ENCODE results near the gene WWP2. TPM values are rescaled to one million over a fixed set of nuclear protein-coding genes. Genes with fewer than 3 reads are reported as not detected.
"Not testable (repeated sequence)": the region's sequence is repeated elsewhere in the genome, so short reads cannot be mapped to it uniquely, and the experiment has no call there.

The WWP2 gene
- total RNA-seq, 2 experiments from 2014 or later, result 35.8 to 39.5 TPM

GRCh38 chr16:69747115-69747514 is 15.0 kb upstream of the WWP2 start:
- intact Hi-C loops (cut with micrococcal nuclease), result no loop called here
- CTCF ChIA-PET, result interaction anchor here (0.6 kb wide), 1 partner anchor 48 kb away, joined by 3 read pairs; no protein-coding TSS in a partner anchor
- Mint-ChIP-seq H3K4me1 (ENCODE audit: low read depth) (peaks cover 2% of the 10 kb centered on the region), H3K36me3 (peaks cover 72% of the 10 kb centered on the region), H3K27me3 (no peaks in the 10 kb centered on the region), H3K4me3 (no peak overlapping the region), H3K9me3 (no peaks in the 10 kb centered on the region), H3K27ac (no peak overlapping the region)
- DNase-seq, result no peak
- POLR2A ChIA-PET, result interaction anchor here (0.6 kb wide), 1 partner anchor 12 kb away, joined by 3 read pairs; no protein-coding TSS in a partner anchor

GRCh38 chr16:69748694-69749345 is 13.3 kb upstream of the WWP2 start:
- H3K27ac Mint-ChIP-seq, result no peak overlapping the region

DNA sequence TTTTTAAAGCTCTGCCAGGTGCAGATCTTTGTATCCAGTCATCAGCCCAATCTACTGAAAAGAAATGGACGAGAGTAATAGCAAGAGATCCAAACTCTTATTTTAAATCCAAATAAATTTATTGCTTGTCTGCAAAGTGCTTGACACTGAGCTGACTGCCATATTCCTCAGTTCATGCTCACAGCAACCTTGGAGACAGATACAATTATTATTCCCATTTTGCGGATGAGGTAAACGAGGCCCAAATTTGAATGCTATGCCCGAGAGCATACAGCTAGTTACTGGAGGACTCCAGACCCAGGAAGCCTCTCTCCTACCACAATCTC is 8.0 kb upstream of the WWP2 start:
- no peaks in the 10 kb centered on the region for H3K9me3 Mint-ChIP-seq
- peak overlapping the region; percentile 98 for H3K27ac Mint-ChIP-seq
- no peak for DNase-seq
- H3K4me3 Mint-ChIP-seq, result peak overlapping the region; percentile 100
- ChIA-PET POLR2A (interaction anchor here (1.0 to 3.7 kb wide), 8 partner anchors 8 to 593 kb away, joined by 3 to 24 read pairs (median 6); partner anchors contain the start of genes DDX19A, NQO1 and WWP2), CTCF (interaction anchor here (0.7 to 4.3 kb wide), 31 partner anchors 8 to 424 kb away, joined by 3 to 64 read pairs (median 5); partner anchors contain the start of genes NIP7, NQO1 and PDF)
- no peaks in the 10 kb centered on the region for H3K27me3 Mint-ChIP-seq
- intact Hi-C loops (cut with micrococcal nuclease), result loop anchor here (1.0 to 2.0 kb wide), 4 partner anchors 8 to 189 kb away; partner anchors contain the start of genes NFAT5, NQO1 and WWP2
- peaks cover 32% of the 10 kb centered on the region for H3K36me3 Mint-ChIP-seq
- peaks cover 23% of the 10 kb centered on the region for H3K4me1 Mint-ChIP-seq (ENCODE audit: low read depth)

More at GRCh38 chr16:69748694-69749345, 13.3 kb upstream of the WWP2 start:
- no peak overlapping the region for H3K4me3 Mint-ChIP-seq
- DNase-seq, result no peak
- POLR2A ChIA-PET, result no interaction called here
- no peaks in the 10 kb centered on the region for H3K27me3 Mint-ChIP-seq
- peaks cover 64% of the 10 kb centered on the region for H3K36me3 Mint-ChIP-seq
- CTCF ChIA-PET, result interaction anchor here (0.6 to 1.0 kb wide), 2 partner anchors 181 to 752 kb away, joined by 3 to 5 read pairs; no protein-coding TSS in a partner anchor
- no peaks in the 10 kb centered on the region for H3K9me3 Mint-ChIP-seq
- peaks cover 17% of the 10 kb centered on the region for H3K4me1 Mint-ChIP-seq (ENCODE audit: low read depth)
- intact Hi-C loops (cut with micrococcal nuclease), result no loop called here

DNA sequence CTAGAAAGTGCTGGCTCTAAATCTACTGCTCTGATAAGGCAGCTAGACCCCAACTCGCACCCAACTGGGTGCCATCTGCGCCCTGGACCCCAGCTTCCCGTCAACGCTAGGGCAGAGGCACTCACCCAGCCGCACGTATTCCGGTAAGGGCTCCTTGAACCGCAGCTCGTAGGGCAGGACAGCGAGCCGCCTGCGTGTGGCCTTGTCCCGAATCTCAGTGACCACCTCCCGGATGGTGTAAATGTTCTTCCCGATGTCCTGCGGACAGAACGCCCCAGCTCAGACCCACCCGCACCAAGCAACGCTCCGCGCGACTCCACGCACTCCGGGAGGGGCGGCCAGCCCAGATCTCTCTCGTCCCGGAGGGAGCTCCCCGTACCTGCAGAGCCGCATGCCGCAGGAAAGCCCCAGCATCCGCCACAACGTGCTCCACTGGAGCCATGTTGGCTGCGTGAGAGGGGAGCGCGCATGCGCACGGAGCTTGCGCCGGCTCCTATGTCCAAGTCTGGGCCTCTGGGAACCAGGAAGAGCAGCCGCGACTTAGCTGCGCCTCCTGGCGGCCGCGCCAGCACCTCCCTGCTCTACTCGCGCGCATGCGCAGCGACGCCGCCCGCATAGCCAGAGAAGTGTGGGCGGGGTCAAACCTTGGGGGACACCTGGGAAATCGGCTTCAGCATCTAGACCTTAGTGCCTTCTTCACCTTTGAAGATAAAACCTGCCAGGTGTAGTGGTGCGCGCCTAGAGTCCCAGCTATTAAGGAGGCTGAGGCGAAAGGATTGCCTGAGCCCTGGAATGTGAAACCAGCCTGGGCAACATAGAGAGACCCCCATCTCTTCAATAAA is 7.4 kb upstream of the WWP2 start, which contains the start of gene NOB1:
Gene NOB1, minus strand, starts transcription at position 458 of the 842 bp plus-strand sequence. Its CDS starts 16 bp downstream, at position 442.
- Mint-ChIP-seq H3K4me3 (peak within 1 kb of the TSS; percentile 100), H3K4me1 (ENCODE audit: low read depth) (peaks cover 23% of the 10 kb centered on the region), H3K9me3 (no peaks in the 10 kb centered on the region), H3K36me3 (peaks cover 29% of the 10 kb centered on the region), H3K27me3 (no peaks in the 10 kb centered on the region), H3K27ac (peak within 1 kb of the TSS; percentile 98)
- POLR2A ChIA-PET, result interaction anchor here (0.6 to 3.7 kb wide), 10 partner anchors 8 to 592 kb away, joined by 3 to 24 read pairs (median 4); partner anchors contain the start of genes DDX19A, NQO1 and WWP2
- CTCF ChIA-PET, result interaction anchor here (0.7 to 4.3 kb wide), 31 partner anchors 9 to 424 kb away, joined by 3 to 64 read pairs (median 5); partner anchors contain the start of genes NIP7, NQO1 and PDF
- peak; percentile 98 for DNase-seq
- intact Hi-C loops (cut with micrococcal nuclease), result loop anchor here (1.0 to 2.0 kb wide), 5 partner anchors 8 to 358 kb away; partner anchors contain the start of genes NFAT5, NQO1 and WWP2

DNA sequence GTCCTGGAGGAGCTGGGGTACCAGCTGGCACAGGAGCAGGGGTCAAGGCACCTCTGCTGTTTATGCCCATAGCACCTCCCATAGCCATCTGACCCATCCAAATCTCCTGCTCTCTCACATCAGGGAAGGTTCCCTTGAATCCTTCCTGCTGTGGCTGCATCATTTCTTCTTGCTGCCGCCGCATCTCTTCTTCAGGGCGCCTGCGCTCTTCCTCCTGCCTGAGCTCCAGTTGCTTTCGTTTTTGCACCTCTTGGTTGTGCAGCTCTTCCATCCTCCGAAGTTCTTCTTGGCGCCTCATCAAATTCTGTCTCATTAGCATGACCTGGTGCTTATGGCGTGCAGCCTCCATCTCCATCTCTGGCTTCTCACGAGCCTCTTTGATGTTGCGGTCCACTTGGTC is 5.4 kb upstream of the WWP2 start:
- POLR2A ChIA-PET, result interaction anchor here (0.6 kb wide), 1 partner anchor 355 kb away, joined by 4 read pairs; no protein-coding TSS in a partner anchor
- CTCF ChIA-PET, result interaction anchor here (0.9 to 4.3 kb wide), 3 partner anchors 41 to 361 kb away, joined by 3 to 64 read pairs (median 6); no protein-coding TSS in a partner anchor
- intact Hi-C loops (cut with micrococcal nuclease), result no loop called here

GRCh38 chr16:69757375-69757774 is 4.8 kb upstream of the WWP2 start:
- Mint-ChIP-seq H3K4me1 (ENCODE audit: low read depth) (peaks cover 21% of the 10 kb centered on the region), H3K36me3 (peaks cover 14% of the 10 kb centered on the region)
- ChIA-PET CTCF (interaction anchor here (0.9 to 4.3 kb wide), 2 partner anchors 40 to 47 kb away, joined by 3 to 64 read pairs; no protein-coding TSS in a partner anchor), POLR2A (interaction anchor here (0.6 kb wide), 1 partner anchor 356 kb away, joined by 4 read pairs; no protein-coding TSS in a partner anchor)
- H3K9me3 Mint-ChIP-seq; H3K27ac Mint-ChIP-seq; H3K4me3 Mint-ChIP-seq; intact Hi-C loops (cut with micrococcal nuclease); H3K27me3 Mint-ChIP-seq; DNase-seq: not testable (repeated sequence)

More for the DNA sequence above, 5.4 kb upstream of the WWP2 start:
- Mint-ChIP-seq H3K27me3 (no peaks in the 10 kb centered on the region), H3K27ac (no peak overlapping the region), H3K4me1 (ENCODE audit: low read depth) (peaks cover 26% of the 10 kb centered on the region), H3K36me3 (peaks cover 19% of the 10 kb centered on the region), H3K4me3 (peak overlapping the region; percentile 6), H3K9me3 (no peaks in the 10 kb centered on the region)
- DNase-seq, result no peak

GRCh38 chr16:69762814-69763598 is 874 bp downstream of the WWP2 start:
- Mint-ChIP-seq H3K9me3 (no peaks in the 10 kb centered on the region), H3K4me3 (peak overlapping the region; percentile 95), H3K36me3 (peaks cover 2% of the 10 kb centered on the region), H3K4me1 (ENCODE audit: low read depth) (peaks cover 39% of the 10 kb centered on the region), H3K27ac (peak overlapping the region; percentile 93), H3K27me3 (no peaks in the 10 kb centered on the region)
- ChIA-PET CTCF (interaction anchor here (0.8 to 2.1 kb wide), 5 partner anchors 8 to 198 kb away, joined by 4 to 14 read pairs (median 4); partner anchors contain the start of gene NOB1), POLR2A (interaction anchor here (0.9 to 3.3 kb wide), 3 partner anchors 9 to 105 kb away, joined by 3 to 24 read pairs (median 16); partner anchors contain the start of gene NOB1)
- DNase-seq, result no peak
- intact Hi-C loops (cut with micrococcal nuclease), result loop anchor here (1.0 kb wide), 1 partner anchor 9 kb away; the partner anchor contains the start of gene NOB1

DNA sequence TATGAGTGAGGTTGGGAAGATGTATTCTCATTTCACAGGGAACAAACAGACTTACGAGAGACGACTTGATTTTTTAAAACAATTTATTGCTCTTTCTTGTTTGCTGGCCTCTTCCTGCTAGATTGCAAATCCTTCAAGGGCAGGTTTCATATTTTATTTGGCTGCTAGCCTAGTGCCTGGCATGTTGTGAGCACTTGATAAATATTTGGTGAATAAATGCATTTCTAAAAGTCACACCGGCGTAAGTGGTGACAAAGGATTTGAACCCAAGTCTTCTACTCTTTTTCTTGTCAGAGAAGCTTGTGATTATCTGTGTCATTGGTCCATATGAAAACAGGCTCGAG is 1.4 kb downstream of the WWP2 start:
- CTCF ChIA-PET, result interaction anchor here (0.8 to 2.1 kb wide), 4 partner anchors 8 to 199 kb away, joined by 4 to 14 read pairs (median 4); partner anchors contain the start of gene NOB1
- no peaks in the 10 kb centered on the region for H3K9me3 Mint-ChIP-seq
- intact Hi-C loops (cut with micrococcal nuclease), result no loop called here
- H3K27me3 Mint-ChIP-seq, result no peaks in the 10 kb centered on the region
- H3K27ac Mint-ChIP-seq, result peak overlapping the region; percentile 93
- H3K4me3 Mint-ChIP-seq, result peak overlapping the region; percentile 95
- peaks cover 2% of the 10 kb centered on the region for H3K36me3 Mint-ChIP-seq
- peaks cover 40% of the 10 kb centered on the region for H3K4me1 Mint-ChIP-seq (ENCODE audit: low read depth)
- no peak for DNase-seq
- POLR2A ChIA-PET, result interaction anchor here (2.9 to 3.3 kb wide), 2 partner anchors 9 to 10 kb away, joined by 16 to 24 read pairs; partner anchors contain the start of gene NOB1

- H3K4me3 Mint-ChIP-seq, result no peak overlapping the region
- H3K4me1 Mint-ChIP-seq (ENCODE audit: low read depth), result peaks cover 55% of the 10 kb centered on the region
- peak; percentile 25 for DNase-seq
- intact Hi-C loops (cut with micrococcal nuclease), result no loop called here
- H3K27me3 Mint-ChIP-seq, result no peaks in the 10 kb centered on the region
- ChIA-PET POLR2A (no interaction called here), CTCF (no interaction called here)
- no peak overlapping the region for H3K27ac Mint-ChIP-seq
- no peaks in the 10 kb centered on the region for H3K9me3 Mint-ChIP-seq
- peaks cover under 1% of the 10 kb centered on the region for H3K36me3 Mint-ChIP-seq
Observed at GRCh38 chr16:69767459-69768229, 5.5 kb downstream of the WWP2 start.

DNA sequence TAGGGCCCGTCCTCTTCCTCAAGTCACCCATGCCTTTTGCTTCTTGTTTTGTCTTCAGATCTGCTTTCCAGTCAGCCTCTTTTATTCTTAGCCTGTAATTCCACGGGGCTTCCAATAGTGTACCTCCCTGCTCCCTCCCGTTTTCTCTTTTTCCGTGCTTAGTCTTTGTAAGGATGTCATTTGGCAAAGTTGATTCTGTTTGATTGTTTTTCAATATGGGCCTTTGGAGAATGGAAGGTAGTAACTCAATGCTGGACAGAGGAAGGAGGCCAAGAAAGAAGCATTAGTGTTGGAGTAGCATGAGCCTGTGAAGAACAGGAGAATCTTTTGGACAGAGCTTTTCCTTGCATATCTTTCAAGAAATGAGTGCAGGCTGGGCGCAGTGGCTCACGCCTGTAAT is 6.5 kb downstream of the WWP2 start:
- CTCF ChIA-PET, result interaction anchor here (5.1 kb wide), 1 partner anchor 14 kb away, joined by 21 read pairs; the partner anchor contains the start of gene NOB1
- Mint-ChIP-seq H3K9me3 (no peaks in the 10 kb centered on the region), H3K36me3 (no peaks in the 10 kb centered on the region), H3K27me3 (no peaks in the 10 kb centered on the region), H3K27ac (no peak overlapping the region), H3K4me1 (ENCODE audit: low read depth) (peaks cover 56% of the 10 kb centered on the region), H3K4me3 (no peak overlapping the region)
- POLR2A ChIA-PET, result no interaction called here
- no peak for DNase-seq
- intact Hi-C loops (cut with micrococcal nuclease), result no loop called here
